Stomach (tissue), 4 donors: Measurements from ENCODE around the gene FLII.

Source experiments
- POLR2A ChIP-seq, 4 donors: fragments of 450-650 bp; IDR thresholded peaks; one replicate each; pipeline ENCODE4 v1.6.1; 2016; ENCODE audit warnings: antibody characterized with exemption in 4 of 4, control low read depth in 2 of 4, mild to moderate bottlenecking in 1 of 4, moderate library complexity in 1 of 4
- TF ChIP-seq, protein P1 (sequence below), 7 experiments: fragments of 450-650 bp in 4 of 7; fragments of 200-600 bp in 3 of 7; sonication (generic) in 3 of 7; IDR thresholded peaks; one replicate each; pipeline ENCODE4 v1.5.1; 2016 to 2019; ENCODE audit warnings: antibody characterized with exemption in 7 of 7, control low read depth in 2 of 7, mild to moderate bottlenecking in 1 of 7

DNA sequence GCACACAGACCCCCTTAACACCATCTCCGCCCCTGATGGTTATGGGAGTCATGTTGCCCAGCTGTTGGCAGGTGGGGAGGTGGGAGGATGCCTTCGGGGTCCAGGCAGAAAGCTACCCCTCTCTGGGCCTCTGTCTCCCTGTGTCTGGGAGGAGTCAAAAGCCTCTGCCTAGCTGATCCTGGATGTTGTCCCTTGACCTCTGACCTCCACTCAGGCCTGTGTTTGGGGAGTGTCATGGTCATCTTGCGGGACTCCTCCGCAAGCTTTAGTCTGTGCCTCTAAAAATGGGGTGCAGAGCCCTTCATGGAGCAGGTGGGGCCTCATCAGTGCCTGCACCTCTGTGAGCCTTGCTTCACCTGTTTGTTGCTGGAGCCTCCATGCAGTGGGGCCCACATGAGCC, 29.3 kb downstream of the FLII start:
- TF ChIP-seq, protein P1, sequence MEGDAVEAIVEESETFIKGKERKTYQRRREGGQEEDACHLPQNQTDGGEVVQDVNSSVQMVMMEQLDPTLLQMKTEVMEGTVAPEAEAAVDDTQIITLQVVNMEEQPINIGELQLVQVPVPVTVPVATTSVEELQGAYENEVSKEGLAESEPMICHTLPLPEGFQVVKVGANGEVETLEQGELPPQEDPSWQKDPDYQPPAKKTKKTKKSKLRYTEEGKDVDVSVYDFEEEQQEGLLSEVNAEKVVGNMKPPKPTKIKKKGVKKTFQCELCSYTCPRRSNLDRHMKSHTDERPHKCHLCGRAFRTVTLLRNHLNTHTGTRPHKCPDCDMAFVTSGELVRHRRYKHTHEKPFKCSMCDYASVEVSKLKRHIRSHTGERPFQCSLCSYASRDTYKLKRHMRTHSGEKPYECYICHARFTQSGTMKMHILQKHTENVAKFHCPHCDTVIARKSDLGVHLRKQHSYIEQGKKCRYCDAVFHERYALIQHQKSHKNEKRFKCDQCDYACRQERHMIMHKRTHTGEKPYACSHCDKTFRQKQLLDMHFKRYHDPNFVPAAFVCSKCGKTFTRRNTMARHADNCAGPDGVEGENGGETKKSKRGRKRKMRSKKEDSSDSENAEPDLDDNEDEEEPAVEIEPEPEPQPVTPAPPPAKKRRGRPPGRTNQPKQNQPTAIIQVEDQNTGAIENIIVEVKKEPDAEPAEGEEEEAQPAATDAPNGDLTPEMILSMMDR (IDR thresholded peaks at IDR 0.05) = no peak
- TF ChIP-seq POLR2A (IDR thresholded peaks at IDR 0.05) = no peak
